NK-92 treated with Interleukin-12 subunit alpha and Interleukin-12 subunit beta, amount 100 ng/mL, for 24 hours (cell line): ENCODE data around the gene KCTD3.

Experiments used
- DNase-seq: peaks from one replicate; lab custom pipeline; 2025; lab: John Stamatoyannopoulos, UW

KCTD3 gene

GRCh38 chr1:215606564-215607168 lies 39.6 kb downstream of the KCTD3 start:
- DNase-seq = no peak

DNA sequence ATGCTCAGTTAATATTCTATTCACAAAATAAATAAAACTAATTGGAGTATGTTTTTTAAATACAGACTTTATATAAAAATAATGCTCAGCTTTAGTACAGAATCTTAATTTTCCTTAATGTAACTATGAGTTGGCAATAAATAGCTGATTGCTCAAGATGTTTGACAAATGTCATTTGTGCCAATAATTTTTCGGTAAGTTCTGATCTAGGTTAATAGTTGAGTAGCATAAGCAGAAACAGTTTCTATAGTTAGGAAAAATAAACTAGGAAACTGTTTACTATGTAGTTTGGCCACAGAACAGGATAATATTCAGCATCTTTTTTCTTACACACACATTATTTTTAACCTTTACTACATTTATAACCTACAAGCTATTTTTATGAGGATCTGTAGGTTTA lies 40.3 kb downstream of the KCTD3 start:
- no peak for DNase-seq

GRCh38 chr1:215608646-215609045 lies 41.5 kb downstream of the KCTD3 start:
- no peak for DNase-seq

GRCh38 chr1:215612391-215612790 lies 45.3 kb downstream of the KCTD3 start:
- no peak for DNase-seq

GRCh38 chr1:215617979-215618378 lies 50.9 kb downstream of the KCTD3 start:
- DNase-seq = no peak

GRCh38 chr1:215623162-215623561 lies 56.1 kb downstream of the KCTD3 start:
- DNase-seq = no peak

DNA sequence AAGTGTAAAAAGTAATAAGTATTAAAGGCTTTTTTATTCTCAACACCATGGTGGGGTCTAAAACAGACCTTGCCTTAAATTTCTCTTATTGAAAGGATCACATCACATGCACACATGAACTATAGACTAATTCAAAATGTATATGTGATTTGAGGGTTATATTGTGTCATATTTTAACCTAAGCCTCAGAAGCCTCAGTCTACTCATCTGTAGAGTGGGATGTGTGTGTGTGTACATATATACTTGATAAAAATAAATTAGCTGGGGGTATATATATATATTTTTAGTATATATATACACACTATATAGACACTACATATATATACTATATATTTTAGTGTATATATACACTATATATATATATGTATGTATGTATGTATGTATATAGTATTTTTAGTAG lies 58.8 kb downstream of the KCTD3 start:
- no peak for DNase-seq

- no peak for DNase-seq
Observed at GRCh38 chr1:215631040-215631439, 63.9 kb downstream of the KCTD3 start.

GRCh38 chr1:215631489-215631888 lies 64.4 kb downstream of the KCTD3 start:
- no peak for DNase-seq

DNA sequence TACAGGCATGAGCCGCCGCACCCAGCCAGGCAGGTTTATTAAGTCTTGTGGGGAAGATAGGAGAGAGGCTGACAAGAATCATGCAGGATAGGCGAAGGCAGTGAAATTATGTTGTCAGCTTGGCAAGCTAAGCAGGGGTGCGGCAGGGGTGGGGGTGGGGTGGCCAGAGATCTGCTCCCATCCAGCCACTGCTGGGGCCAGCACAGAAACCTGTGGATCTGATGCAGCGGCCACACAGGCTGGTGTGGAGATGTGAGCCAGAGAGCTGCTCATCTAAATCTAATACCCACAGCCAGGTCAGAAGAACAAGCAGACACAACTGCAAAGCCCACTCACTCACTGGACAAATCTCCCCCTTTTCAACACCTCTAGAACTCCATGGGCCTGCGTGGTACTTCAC lies 68.7 kb downstream of the KCTD3 start:
- DNase-seq = no peak

GRCh38 chr1:215636258-215636965 lies 69.3 kb downstream of the KCTD3 start:
- DNase-seq = no peak

- DNase-seq = no peak
Observed at GRCh38 chr1:215637041-215637573, 70.0 kb downstream of the KCTD3 start.

DNA sequence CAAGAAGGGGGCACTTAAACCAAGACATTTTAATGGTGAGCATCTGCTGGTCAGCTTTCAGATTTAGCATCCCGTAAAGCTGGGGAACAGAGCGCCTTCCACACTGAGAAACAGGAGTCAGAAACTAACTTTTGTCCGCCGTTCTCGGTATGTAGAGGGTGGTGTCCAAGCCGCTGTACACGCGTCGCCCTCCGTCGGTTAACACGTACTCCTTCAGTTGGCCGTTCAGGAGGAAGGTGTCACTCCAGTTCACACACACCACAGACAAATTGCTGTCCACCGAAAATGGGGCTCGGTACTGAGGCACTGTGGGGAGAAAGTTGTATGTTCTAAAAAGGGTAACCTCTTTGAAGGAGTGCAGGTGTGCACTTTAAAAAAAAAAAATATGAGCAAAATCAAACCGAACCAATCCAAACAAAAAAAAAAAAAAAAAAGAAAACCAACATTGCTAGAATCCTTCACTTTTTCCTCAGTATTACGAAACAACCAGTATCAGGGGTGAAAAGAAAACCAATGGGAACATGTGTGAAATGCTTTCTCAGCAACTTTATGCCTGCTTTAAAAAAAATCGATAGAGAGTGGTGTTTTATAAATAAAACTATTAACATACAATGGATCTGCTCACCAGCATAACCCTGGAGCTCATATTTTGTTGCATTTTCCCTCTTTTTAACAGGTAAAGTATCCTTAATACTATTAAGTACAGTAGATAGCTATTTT lies 73.5 kb downstream of the KCTD3 start:
- no peak for DNase-seq

- DNase-seq = no peak
Observed at GRCh38 chr1:215643592-215644321, 76.7 kb downstream of the KCTD3 start.

DNA sequence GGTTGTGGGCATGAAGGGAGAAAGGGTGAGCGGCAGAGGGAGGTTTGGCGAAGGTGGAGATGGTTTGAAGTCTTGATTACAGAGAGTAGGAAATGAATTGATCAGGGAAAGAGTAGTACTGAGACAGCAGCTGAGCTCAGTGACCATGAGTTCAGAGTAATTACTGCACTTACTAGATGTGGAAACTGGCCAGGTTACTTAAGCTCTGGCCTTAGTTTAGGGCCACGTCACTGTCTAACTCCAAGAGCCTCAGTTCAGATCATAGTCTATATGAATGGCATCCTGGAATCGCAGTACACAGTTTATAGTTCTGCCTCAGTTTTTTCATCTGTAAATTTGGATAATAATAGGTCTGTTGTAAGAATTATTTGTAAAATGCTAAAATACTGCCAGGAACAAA lies 78.1 kb downstream of the KCTD3 start:
- no peak for DNase-seq

DNA sequence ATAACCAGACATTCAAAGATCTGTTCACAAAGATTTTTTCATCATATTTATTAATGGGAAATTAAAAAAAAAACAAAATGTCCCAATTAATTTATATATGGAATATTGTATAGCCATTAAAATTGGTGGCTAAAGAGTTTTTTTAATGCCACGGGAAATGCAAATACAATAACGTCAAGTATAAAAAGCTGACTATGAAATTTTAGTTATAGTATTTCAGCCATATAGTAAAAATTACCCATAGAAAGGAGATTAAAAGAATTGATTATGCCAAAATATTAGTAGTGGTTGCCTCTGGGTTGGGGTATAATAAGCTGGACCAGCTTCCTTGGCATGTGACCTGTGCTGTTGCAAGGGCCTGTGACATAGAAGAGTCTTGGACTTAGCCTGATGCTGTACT lies 78.8 kb downstream of the KCTD3 start:
- DNase-seq = no peak

DNA sequence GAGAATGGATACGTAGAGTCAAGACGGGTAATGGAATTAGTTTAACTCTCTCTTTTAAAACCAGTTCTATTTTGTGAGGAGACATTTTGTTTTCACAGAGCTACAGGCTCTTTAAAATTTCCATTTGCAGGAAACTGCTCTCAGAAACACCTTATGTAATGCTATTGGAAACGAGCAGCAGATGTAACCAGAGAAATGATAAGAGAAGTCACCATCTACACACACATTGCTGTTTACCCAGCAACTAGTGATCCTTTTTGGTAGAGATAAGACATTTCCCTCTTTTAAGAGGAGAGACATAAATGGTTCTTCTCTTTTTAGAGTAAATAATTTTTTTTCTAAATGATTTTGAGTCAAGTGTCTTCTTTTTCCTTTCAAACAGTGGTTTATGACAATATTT lies 80.6 kb downstream of the KCTD3 start:
- no peak for DNase-seq

DNA sequence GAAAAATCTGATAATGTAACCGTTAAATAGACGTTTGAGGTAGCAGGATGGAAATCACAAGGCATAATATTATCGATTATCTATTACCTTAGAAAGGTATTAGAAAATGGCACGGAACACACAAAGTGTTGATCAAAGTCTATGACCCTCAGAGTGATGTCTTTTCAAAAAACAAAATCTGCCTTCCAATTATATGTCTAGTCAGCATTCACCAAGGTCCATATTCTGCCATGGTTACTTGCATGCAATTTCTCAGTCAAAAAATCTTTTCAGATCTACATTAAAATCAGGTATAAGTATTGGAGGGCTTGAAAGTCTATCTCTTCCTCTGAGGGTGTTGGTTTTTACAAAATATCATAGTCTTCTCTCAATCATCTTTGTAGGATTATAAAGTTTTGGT lies 81.9 kb downstream of the KCTD3 start:
- no peak for DNase-seq

DNA sequence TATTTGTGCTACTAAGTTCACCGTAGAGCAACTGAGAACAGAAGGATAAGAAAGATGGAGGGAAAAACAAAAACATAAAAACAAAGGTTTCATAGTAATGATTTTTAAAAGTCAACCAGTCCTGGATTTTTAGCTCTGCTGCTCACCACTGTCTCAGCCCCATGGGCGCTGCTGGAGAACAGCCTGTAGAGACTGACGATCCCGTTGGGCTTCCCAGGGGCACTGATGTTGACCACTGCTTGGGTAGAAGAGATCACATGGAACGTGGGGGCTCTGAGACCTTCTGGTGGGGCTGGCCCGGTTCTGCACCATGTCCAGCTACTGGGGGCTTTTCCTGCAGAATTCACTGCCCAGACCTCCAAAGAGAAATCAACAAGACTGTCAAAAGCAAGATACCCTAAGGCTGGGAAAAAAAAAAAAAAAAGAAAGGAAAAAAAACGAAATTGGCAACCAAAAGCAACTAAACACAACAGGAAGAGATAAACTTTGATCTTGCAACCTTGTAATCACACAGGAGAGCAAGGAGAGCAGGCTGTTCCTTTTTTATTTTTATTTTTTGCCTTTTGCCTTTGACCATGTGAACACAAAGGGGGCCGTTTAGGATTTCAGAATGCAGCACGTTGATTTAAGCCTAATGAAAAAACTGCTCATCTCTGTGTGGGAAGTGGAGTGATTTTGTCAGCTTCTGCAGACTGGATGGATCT lies 83.5 kb downstream of the KCTD3 start:
- DNase-seq = no peak

DNA sequence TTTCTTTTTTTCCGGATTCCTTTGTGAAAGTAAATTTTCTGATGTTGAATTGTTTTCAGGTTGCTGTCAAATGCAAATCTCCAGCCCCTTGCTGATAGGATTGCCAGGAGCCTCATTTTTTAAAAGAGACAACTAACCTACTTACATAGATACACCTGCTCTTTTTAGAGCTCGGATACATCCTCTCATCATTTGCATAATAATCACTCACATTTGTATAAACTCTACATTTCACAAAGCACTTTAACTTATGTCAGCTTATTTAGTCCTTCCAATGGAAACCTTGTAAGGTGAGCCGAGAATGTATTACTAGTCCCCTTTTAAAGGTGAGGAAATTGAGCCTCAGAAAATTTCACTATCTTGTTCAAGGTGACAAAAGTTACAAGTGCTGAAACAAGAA lies 84.8 kb downstream of the KCTD3 start:
- DNase-seq = no peak

DNA sequence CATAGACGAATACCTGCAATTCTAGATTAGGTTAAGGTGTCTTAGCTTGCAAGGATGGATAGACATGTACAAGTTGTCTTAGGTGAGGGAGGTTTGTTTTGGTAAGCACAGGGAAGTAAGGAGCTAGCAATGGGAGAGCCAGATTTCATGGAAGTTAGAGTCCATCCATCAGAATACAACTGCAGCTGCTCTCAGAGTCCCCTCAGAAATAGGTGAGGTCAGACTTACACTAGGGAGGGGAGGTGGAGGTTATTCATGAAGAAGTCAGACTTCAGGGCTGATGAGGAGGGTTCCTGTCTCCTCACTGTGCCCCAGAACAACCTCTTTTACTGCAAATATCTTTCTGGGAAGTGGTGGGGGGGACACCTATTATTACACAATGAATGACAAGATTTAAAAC lies 85.3 kb downstream of the KCTD3 start:
- no peak for DNase-seq

DNA sequence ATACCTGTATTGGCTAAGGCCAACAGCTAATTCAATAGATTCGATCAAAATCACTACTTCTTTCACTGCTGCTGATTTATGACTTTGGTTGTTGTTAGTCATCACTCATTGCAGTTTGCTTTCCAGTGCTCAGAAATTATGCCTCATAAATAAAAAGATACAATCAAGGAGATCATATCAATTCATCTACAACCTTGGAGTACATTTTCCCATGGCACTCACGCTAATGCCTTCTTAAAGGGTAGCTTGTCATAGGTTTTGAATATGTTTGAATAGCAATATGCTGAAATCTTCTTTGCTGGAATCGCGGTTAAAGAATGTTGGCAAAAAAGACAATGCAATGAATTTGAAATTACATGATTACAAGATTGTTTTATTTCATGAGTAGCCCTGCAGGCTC lies 89.9 kb downstream of the KCTD3 start:
- DNase-seq = no peak
